ENCODE data around the gene SAA1. TPM values are rescaled to one million over a fixed set of nuclear protein-coding genes. Genes with fewer than 3 reads are reported as not detected.

The SAA1 gene
- total RNA-seq (2014; rRNA removed; shearing (Covaris generic)): not detected in 2 replicates

GRCh38 chr11:18265949-18266348 lies at the start of gene SAA1:
TSS of gene SAA1 (plus strand) at chr11:18266264. CDS start at chr11:18266888, 624 bp downstream.
- peaks cover 12% of the 10 kb centered on the region; the same call in 1 of the 2 replicates for H3K27me3 ChIP-seq (replicated peaks)
- no peak within 1 kb of the TSS for H3K4me3 ChIP-seq
- H3K9me3 ChIP-seq (replicated peaks): no peaks in the 10 kb centered on the region
- peaks cover 8% of the 10 kb centered on the region; the same call in 1 of the 2 replicates for H3K4me1 ChIP-seq (replicated peaks)
- DNase-seq (ENCODE audit: low read depth in 1 of 2, low spot score in 2 of 2): no peak
- H3K27ac ChIP-seq: no peak within 1 kb of the TSS
- H3K36me3 ChIP-seq: no peaks in the 10 kb centered on the region

- Histone ChIP-seq H3K4me3 (no peak overlapping the region), H3K27ac (no peak overlapping the region), H3K4me1 (replicated peaks) (no peaks in the 10 kb centered on the region), H3K27me3 (replicated peaks) (peaks cover 11% of the 10 kb centered on the region; the same call in 1 of the 2 replicates), H3K9me3 (replicated peaks) (no peaks in the 10 kb centered on the region), H3K36me3 (no peaks in the 10 kb centered on the region)
- DNase-seq (ENCODE audit: low read depth in 1 of 2, low spot score in 2 of 2): no peak
Measured at GRCh38 chr11:18221274-18221876, 44.7 kb upstream of the SAA1 start.

- H3K4me1 ChIP-seq (replicated peaks): no peaks in the 10 kb centered on the region
- peaks cover 4% of the 10 kb centered on the region; the same call in 1 of the 2 replicates for H3K27me3 ChIP-seq (replicated peaks)
- no peak overlapping the region for H3K27ac ChIP-seq
- no peaks in the 10 kb centered on the region for H3K9me3 ChIP-seq (replicated peaks)
- no peak for DNase-seq (ENCODE audit: low read depth in 1 of 2, low spot score in 2 of 2)
- H3K4me3 ChIP-seq: no peak overlapping the region
- no peaks in the 10 kb centered on the region for H3K36me3 ChIP-seq
Measured at GRCh38 chr11:18222814-18223421, 43.1 kb upstream of the SAA1 start.

- Histone ChIP-seq H3K36me3 (no peaks in the 10 kb centered on the region), H3K27me3 (replicated peaks) (0 out of 2 replicates have a peak, but pooled peaks cover 2% of the 10 kb centered on the region), H3K4me1 (replicated peaks) (no peaks in the 10 kb centered on the region), H3K27ac (no peak overlapping the region), H3K4me3 (no peak overlapping the region), H3K9me3 (replicated peaks) (no peaks in the 10 kb centered on the region)
- no peak for DNase-seq (ENCODE audit: low read depth in 1 of 2, low spot score in 2 of 2)
Measured at GRCh38 chr11:18223591-18224387, 42.3 kb upstream of the SAA1 start.

GRCh38 chr11:18225913-18226312 lies 40.2 kb upstream of the SAA1 start:
- Histone ChIP-seq H3K4me1 (replicated peaks) (no peaks in the 10 kb centered on the region), H3K4me3 (no peak overlapping the region), H3K36me3 (no peaks in the 10 kb centered on the region), H3K27ac (no peak overlapping the region), H3K9me3 (replicated peaks) (no peaks in the 10 kb centered on the region), H3K27me3 (replicated peaks) (0 out of 2 replicates have a peak, but pooled peaks cover 2% of the 10 kb centered on the region)
- DNase-seq (ENCODE audit: low read depth in 1 of 2, low spot score in 2 of 2): no peak

- Histone ChIP-seq H3K27ac (no peak overlapping the region), H3K4me3 (no peak overlapping the region), H3K4me1 (replicated peaks) (no peaks in the 10 kb centered on the region), H3K36me3 (no peaks in the 10 kb centered on the region), H3K9me3 (replicated peaks) (no peaks in the 10 kb centered on the region), H3K27me3 (replicated peaks) (peaks cover 9% of the 10 kb centered on the region; the same call in 1 of the 2 replicates)
- no peak for DNase-seq (ENCODE audit: low read depth in 1 of 2, low spot score in 2 of 2)
Measured at GRCh38 chr11:18229501-18229900, 36.6 kb upstream of the SAA1 start.

GRCh38 chr11:18230859-18231258 lies 35.2 kb upstream of the SAA1 start:
- peaks cover 18% of the 10 kb centered on the region; the same call in 1 of the 2 replicates for H3K27me3 ChIP-seq (replicated peaks)
- DNase-seq (ENCODE audit: low read depth in 1 of 2, low spot score in 2 of 2): no peak
- H3K4me3 ChIP-seq: no peak overlapping the region
- no peaks in the 10 kb centered on the region for H3K4me1 ChIP-seq (replicated peaks)
- no peaks in the 10 kb centered on the region for H3K9me3 ChIP-seq (replicated peaks)
- H3K36me3 ChIP-seq: no peaks in the 10 kb centered on the region
- no peak overlapping the region for H3K27ac ChIP-seq

GRCh38 chr11:18233912-18234311 lies 32.2 kb upstream of the SAA1 start:
- H3K36me3 ChIP-seq: no peaks in the 10 kb centered on the region
- no peaks in the 10 kb centered on the region for H3K4me1 ChIP-seq (replicated peaks)
- no peak overlapping the region for H3K27ac ChIP-seq
- H3K4me3 ChIP-seq: no peak overlapping the region
- no peak for DNase-seq (ENCODE audit: low read depth in 1 of 2, low spot score in 2 of 2)
- no peaks in the 10 kb centered on the region for H3K9me3 ChIP-seq (replicated peaks)
- peaks cover 43% of the 10 kb centered on the region for H3K27me3 ChIP-seq (replicated peaks)

- Histone ChIP-seq H3K27me3 (replicated peaks) (peaks cover 49% of the 10 kb centered on the region), H3K9me3 (replicated peaks) (no peaks in the 10 kb centered on the region), H3K4me1 (replicated peaks) (no peaks in the 10 kb centered on the region), H3K4me3 (no peak overlapping the region), H3K36me3 (no peaks in the 10 kb centered on the region), H3K27ac (no peak overlapping the region)
- no peak for DNase-seq (ENCODE audit: low read depth in 1 of 2, low spot score in 2 of 2)
Measured at GRCh38 chr11:18235394-18236334, 30.4 kb upstream of the SAA1 start.

GRCh38 chr11:18236664-18237356 lies 29.3 kb upstream of the SAA1 start, which contains the start of gene SAA4:
TSS of gene SAA4 (minus strand) at chr11:18236802. CDS start at chr11:18235926, 876 bp downstream.
- no peak within 1 kb of the TSS for H3K27ac ChIP-seq
- H3K27me3 ChIP-seq (replicated peaks): peaks cover 49% of the 10 kb centered on the region
- no peaks in the 10 kb centered on the region for H3K9me3 ChIP-seq (replicated peaks)
- H3K4me1 ChIP-seq (replicated peaks): no peaks in the 10 kb centered on the region
- H3K36me3 ChIP-seq: no peaks in the 10 kb centered on the region
- DNase-seq (ENCODE audit: low read depth in 1 of 2, low spot score in 2 of 2): no peak
- H3K4me3 ChIP-seq: no peak within 1 kb of the TSS

- Histone ChIP-seq H3K27ac (no peak overlapping the region), H3K4me1 (replicated peaks) (no peaks in the 10 kb centered on the region; the same call in 1 of the 2 replicates), H3K4me3 (no peak overlapping the region), H3K27me3 (replicated peaks) (peaks cover 39% of the 10 kb centered on the region), H3K9me3 (replicated peaks) (no peaks in the 10 kb centered on the region; the same call in 1 of the 2 replicates), H3K36me3 (no peaks in the 10 kb centered on the region)
- no peak for DNase-seq (ENCODE audit: low read depth in 1 of 2, low spot score in 2 of 2)
Measured at GRCh38 chr11:18239655-18240054, 26.4 kb upstream of the SAA1 start.

- Histone ChIP-seq H3K4me1 (replicated peaks) (no peaks in the 10 kb centered on the region; the same call in 1 of the 2 replicates), H3K9me3 (replicated peaks) (no peaks in the 10 kb centered on the region; the same call in 1 of the 2 replicates), H3K27ac (no peak overlapping the region), H3K4me3 (no peak overlapping the region), H3K27me3 (replicated peaks) (peaks cover 6% of the 10 kb centered on the region), H3K36me3 (no peaks in the 10 kb centered on the region)
- DNase-seq (ENCODE audit: low read depth in 1 of 2, low spot score in 2 of 2): peak; percentile 70 to 75
Measured at GRCh38 chr11:18243783-18244362, 22.2 kb upstream of the SAA1 start.

All from SJSA1 (cell line).